GM18909 (cell line): ENCODE measurements around the gene ZNF407.

ENCODE experiments used
- ATAC-seq: cut with Tn5 transposase; IDR thresholded peaks from one replicate; pipeline ENCODE4 v1.9.1; 2021; ENCODE audit warnings: mild to moderate bottlenecking; ENCODE audit not compliant: unreplicated experiment, poor library complexity

Gene ZNF407

DNA sequence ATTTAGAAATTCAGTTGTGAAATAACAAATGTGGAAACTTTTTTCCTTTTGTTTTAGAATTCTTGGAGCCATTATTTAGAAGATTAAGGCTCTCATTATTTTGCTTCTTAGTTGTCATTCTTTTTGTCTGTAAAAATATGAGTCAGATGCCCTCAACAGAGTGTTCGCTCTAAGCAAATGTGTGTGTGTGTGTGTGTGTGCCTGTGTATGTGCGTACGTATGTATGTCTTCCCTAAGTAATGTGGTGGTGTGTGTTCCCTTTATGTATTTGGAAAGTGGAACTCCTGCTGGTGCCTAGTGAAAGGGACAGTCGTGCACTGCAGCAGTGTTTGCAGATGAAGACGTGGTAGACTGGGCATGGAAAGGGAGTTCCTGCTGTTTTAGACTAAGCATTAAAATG, 27.5 kb downstream of the ZNF407 start:
- ATAC-seq, result no peak

GRCh38 chr18:74626049-74626874, 28.6 kb downstream of the ZNF407 start:
- ATAC-seq, result no peak

GRCh38 chr18:74630804-74631203, 33.1 kb downstream of the ZNF407 start:
- no peak for ATAC-seq

GRCh38 chr18:74631212-74631611, 33.5 kb downstream of the ZNF407 start:
- no peak for ATAC-seq

GRCh38 chr18:74631623-74632350, 34.1 kb downstream of the ZNF407 start:
- no peak for ATAC-seq

DNA sequence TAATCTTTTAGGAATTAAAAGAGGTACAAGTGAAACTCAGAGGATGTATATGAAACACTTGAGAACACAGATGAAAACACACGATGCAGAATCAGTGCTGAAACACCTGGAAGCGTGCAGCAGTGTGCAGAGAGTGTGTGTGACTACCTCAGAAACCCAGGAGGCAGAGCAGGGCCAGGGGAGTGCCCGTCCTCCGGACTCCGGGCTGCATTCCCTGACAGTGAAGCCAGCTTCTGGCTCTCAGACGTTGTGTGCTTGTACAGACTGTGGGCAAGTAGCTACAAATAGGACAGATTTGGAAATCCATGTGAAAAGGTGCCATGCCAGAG, 34.6 kb downstream of the ZNF407 start:
- no peak for ATAC-seq

DNA sequence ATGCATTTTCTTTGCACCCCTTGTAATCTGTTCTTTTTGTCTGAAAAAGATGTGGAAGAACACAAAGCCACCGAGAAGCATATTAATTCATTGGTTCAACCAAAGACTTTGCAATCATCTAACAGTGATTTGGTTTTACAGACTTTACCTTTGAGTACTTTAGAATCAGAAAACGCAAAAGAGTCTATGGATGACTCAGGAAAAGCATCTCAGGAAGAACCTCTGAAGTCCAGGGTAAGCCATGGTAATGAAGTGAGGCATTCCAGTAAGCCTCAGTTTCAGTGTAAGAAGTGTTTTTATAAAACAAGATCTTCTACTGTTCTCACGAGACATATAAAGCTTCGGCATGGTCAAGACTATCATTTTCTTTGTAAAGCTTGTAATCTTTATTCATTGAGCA, 35.2 kb downstream of the ZNF407 start:
- no peak for ATAC-seq

DNA sequence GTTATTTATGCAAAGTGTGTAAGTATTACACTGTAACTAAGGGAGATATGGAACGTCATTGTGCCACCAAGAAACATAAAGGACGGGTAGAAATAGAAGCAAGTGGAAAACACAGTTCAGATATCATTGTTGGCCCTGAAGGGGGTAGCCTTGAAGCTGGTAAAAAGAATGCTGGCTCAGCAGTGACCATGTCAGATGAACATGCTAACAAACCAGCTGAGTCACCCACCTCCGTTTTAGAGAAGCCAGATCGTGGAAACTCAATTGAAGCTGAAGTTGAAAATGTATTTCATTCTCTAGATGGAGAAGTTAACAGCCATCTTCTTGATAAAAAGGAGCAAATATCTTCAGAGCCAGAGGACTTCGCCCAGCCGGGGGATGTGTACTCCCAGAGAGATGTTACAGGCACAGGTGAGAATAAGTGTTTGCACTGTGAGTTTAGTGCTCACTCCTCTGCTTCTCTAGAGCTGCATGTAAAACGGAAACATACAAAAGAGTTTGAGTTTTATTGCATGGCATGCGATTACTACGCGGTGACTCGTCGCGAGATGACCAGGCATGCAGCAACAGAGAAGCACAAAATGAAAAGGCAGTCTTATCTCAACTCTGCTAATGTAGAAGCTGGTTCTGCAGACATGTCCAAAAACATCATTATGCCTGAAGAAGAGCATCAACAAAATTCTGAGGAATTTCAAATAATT, 36.1 kb downstream of the ZNF407 start:
- ATAC-seq, result no peak

DNA sequence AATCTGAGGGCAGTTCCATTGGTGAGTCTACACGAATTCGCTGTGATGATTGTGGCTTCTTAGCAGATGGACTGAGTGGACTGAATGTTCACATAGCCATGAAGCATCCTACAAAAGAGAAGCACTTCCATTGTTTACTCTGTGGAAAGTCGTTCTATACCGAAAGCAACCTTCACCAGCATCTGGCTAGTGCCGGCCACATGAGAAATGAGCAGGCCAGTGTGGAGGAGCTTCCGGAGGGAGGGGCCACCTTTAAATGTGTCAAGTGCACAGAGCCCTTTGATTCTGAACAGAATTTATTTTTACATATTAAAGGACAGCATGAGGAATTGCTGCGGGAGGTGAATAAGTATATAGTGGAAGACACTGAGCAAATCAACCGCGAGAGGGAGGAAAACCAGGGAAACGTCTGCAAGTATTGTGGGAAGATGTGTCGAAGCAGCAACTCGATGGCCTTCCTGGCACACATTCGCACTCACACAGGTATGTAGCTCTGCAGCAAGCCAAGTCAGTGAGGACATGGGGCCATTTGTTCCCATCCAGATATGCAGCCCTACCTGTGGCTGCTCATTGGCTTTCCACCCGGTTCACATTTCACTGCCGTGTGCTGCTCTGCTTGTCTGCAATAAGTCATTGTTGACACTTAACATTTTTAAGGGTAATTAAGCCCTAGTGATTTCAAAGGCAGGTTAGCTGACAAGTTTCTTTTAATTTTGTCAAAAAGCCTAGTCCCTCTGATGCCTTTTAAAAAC, 37.7 kb downstream of the ZNF407 start:
- ATAC-seq, result no peak

DNA sequence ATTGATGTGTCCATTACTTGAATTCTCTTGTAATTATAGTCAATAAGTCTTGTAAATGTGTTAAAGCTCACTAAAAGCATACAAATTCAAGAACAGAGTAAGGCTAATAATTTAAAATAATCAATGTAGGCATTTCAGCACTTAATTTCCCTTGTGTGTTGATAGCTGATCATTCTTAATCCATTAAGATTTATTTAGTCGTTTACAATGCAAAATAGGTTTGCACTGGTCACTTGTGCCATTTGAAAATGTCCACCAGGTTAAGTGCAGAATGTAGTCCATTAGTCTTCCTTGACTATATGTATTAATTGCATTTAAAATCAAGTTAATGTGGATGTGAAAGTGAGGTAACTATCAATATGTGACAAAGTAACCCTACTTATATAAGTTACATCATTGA, 39.4 kb downstream of the ZNF407 start:
- ATAC-seq, result no peak

DNA sequence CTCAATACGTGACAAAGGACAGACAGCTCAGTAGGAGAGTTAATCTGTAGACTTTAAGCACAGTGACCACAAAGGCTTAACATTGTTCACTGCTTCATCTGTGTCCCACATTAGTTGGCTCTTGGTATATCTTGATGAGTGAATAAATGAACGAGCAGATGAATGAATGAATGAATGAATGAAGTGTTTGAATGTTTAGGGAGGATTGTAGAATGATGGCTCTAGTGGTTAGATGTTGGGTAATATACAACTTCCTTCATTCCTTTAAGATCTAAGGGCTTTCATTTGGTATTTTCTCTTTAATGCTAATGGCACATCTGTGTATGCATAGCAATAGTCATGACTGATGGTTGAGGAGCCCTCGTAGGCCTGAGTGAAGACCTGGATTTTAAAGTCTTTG, 40.5 kb downstream of the ZNF407 start:
- ATAC-seq, result no peak

DNA sequence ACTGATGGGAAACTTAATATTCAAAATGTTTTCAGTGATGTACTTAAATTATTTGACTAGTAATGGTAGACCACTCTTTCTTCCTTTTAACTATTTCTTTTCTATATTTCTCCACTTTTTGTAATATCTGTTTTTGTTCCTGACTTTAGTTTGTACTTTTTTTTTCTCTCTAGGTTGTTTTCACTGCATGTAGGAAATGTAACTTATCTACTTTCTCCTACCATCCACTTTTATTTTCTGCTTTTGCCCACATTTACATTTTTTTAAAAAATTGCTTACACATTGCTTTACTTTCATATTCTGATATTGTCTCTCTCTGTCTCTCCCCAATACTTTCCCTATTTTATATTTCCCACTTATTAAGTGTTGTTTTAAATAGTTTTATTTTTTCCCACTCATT, 47.0 kb downstream of the ZNF407 start:
- no peak for ATAC-seq

GRCh38 chr18:74645679-74646078, 48.0 kb downstream of the ZNF407 start:
- ATAC-seq, result no peak

DNA sequence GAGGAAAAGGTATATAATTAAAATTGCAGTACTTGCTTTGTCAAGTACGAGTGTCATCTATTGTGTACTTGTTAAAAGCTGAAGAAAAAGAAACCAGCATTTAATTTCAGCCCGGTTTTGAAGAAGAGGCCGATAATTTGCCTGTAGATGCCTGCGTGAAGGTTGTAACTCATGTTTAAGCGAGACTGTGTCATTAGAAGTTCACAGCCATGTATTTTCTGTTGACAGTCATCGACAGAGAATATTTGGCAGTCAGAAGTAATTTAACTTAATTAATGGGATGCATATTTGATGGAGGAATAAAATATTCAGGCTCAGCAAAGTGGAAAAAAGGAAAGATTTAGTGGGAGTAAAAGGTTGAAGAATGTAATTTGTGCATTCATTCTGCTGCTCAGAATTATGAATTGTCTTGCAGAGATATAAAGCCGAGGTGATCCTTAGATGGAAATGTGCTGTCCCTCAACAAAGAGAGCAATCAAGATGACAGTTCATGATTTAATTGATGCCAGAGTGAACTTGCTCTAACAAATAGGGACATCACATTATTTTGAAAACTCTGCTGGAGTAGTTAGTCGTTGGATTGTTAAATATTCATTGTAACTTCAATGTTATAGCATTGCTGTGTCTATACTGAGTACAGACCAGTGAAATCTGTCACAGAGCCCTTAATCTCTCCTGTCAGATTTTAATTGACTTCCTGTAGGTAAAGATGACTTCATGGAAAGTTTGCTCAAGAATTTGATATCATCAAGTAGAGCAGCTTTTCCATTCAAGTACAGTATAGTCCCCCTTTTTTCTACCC, 53.9 kb downstream of the ZNF407 start:
- no peak for ATAC-seq

DNA sequence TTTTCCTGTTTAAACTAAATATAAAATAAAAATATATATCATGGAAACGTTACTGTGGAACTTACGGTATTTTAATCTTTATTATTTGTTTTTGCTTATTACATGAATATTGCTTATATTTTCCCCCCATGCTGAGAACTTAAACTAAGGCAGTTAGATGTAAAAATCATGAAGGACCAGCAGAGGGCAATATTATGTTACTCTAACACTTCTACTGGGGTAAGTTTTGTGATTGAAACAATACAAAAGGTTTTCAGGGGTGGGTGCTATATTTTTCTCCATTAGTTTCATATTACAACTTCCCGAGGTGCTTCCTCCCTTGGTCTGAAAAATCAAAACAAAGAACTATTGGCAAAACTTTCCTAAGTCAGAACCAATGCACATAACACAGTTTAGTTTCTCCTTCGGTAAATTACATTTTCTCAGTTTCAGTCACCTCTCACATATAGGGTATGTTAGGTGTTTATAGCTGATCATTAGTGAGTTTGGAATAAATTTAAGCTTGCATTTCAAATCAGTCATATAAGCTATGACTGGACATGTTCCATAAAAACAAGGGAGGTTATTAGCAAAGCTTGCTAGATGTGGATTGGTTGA, 54.8 kb downstream of the ZNF407 start:
- ATAC-seq, result peak; percentile 53

GRCh38 chr18:74654638-74655037, 57.0 kb downstream of the ZNF407 start:
- no peak for ATAC-seq

DNA sequence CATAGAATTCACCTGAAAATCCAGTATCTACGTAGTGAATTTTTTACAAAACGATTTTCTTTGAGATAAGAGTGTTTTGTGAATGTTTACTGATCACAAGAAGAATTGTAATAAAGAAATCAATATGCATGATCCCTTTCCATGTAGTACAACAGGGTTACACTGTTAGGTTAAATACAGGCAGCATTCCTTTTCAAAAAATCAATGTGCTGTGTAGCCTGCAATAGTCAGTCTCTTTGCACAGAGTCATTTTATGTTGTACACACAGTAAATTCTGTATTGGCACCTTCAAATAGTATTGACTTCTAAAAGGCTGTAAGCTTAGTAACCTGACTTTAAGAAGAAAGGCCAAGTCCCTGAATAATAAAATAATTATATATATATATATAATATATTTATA, 63.3 kb downstream of the ZNF407 start:
- ATAC-seq, result no peak

GRCh38 chr18:74661691-74662090, 64.0 kb downstream of the ZNF407 start:
- no peak for ATAC-seq

GRCh38 chr18:74662622-74663021, 65.0 kb downstream of the ZNF407 start:
- ATAC-seq, result no peak
